ENCODE data around the gene TRDMT1.

- TF ChIP-seq, protein P1, sequence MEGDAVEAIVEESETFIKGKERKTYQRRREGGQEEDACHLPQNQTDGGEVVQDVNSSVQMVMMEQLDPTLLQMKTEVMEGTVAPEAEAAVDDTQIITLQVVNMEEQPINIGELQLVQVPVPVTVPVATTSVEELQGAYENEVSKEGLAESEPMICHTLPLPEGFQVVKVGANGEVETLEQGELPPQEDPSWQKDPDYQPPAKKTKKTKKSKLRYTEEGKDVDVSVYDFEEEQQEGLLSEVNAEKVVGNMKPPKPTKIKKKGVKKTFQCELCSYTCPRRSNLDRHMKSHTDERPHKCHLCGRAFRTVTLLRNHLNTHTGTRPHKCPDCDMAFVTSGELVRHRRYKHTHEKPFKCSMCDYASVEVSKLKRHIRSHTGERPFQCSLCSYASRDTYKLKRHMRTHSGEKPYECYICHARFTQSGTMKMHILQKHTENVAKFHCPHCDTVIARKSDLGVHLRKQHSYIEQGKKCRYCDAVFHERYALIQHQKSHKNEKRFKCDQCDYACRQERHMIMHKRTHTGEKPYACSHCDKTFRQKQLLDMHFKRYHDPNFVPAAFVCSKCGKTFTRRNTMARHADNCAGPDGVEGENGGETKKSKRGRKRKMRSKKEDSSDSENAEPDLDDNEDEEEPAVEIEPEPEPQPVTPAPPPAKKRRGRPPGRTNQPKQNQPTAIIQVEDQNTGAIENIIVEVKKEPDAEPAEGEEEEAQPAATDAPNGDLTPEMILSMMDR (conservative IDR thresholded peaks at IDR 0.05; ENCODE audit: low read length), result no peak
- TF ChIP-seq EZH2phosphoT487 (IDR thresholded peaks at IDR 0.05; ENCODE audit: borderline replicate concordance, low read depth, low read length), result no peak
These were observed 53.5 kb downstream of the TRDMT1 start for GRCh38 chr10:17147884-17148489.
